Sigmoid colon (tissue), 4 donors: ENCODE results near the gene PRDX5.

Source experiments
- CTCF ChIP-seq, 4 experiments: fragments of 450-650 bp in 3 of 4; fragments of 200-600 bp in 1 of 4; IDR thresholded peaks; one replicate each; pipeline ENCODE4 v1.5.1; 2016 to 2019; ENCODE audit warnings: antibody characterized with exemption in 4 of 4, mild to moderate bottlenecking in 3 of 4, moderate library complexity in 2 of 4
- EP300 ChIP-seq, 4 donors: sonication (generic); formaldehyde crosslinking; IDR thresholded peaks; one replicate each; pipeline ENCODE4 v1.6.1; 2017; ENCODE audit warnings: antibody characterized with exemption in 4 of 4
- POLR2AphosphoS5 ChIP-seq, 4 donors: sonication (generic); formaldehyde crosslinking; IDR thresholded peaks; one replicate each; pipeline ENCODE4 v1.6.1; 2017; ENCODE audit warnings: antibody characterized with exemption in 4 of 4

- TF ChIP-seq CTCF (IDR thresholded peaks at IDR 0.05) (no peak), EP300 (IDR thresholded peaks at IDR 0.05) (peak in 1 of 4 donors; percentile 62), POLR2AphosphoS5 (IDR thresholded peaks at IDR 0.05) (peak; percentile 62 to 87 (median 82))
Measured at GRCh38 chr11:64269540-64270220, 48.2 kb upstream of the PRDX5 start.
